Measurements from ENCODE around the gene CYP4B1.
"Not testable (repeated sequence)": the region's sequence is repeated elsewhere in the genome, so short reads cannot be mapped to it uniquely, and the experiment has no call there.

Gene CYP4B1

GRCh38 chr1:46798810-46799209, at the start of gene CYP4B1:
Gene CYP4B1 (plus strand): TSS chr1:46799046. CDS start chr1:46799082, 36 bp downstream.
- DNase-seq (ENCODE audit: low spot score): no peak

DNA sequence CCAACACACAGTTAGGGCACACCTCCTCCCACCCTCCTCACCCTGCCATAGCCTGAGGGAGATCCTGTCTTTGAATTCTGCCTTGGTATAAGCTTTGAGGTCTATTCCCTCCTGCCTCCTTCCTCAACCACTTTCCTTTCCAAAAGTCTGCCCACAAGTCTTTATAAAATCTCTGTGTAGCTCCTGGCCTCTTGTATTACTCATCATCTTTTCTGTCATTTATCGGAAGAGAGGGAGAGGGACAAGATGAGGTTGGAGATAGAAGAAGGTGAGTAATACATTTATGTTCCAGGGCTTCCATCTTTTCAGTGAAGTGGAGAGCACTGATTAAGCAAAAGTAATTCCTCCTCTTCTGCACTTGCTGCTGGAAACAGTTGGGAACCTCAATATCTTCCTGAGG, 49.4 kb upstream of the CYP4B1 start:
- DNase-seq (ENCODE audit: low spot score): no peak

DNA sequence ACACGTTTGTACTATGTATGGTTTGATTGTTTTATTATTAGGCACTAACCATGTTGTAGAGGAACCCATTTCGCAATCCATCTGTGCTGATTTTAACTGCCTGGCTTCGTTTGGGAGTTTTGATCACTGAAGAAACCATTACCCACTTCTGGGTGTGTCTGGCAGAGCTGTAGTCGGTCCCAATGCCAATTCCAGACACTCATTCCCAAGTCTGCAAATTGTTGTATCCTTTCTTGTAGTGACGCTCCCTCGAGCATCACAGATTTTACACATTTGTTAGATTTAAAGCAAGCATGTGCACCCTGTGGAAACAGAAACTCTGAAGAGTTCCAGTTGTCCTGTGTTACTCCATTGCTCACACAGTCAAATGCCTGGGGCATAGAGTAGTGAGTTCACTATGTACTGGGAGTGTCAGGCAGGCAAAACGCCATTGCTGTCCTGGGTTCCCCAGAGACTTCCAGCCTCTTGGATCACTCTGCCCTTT, 48.9 kb upstream of the CYP4B1 start:
- no peak for DNase-seq (ENCODE audit: low spot score)

DNA sequence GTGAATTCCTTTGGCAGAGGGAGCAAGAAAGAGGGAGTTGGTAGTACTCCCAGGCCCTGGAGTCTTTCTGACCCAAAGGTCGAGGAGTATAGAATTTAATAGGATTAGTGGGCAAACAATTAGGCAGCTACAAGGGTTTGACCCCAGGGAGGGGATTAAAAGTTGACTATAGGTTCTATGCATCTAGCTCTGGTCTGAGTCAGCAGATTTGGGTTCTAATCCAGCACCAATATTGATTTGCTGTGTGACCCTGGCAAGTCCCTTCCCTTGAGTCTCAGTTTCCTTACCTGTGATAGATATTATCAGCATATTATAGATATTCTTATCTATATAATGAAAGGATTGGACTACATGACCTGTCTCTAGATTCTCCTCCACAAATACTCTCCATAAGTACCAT, 44.9 kb upstream of the CYP4B1 start:
- no peak for DNase-seq (ENCODE audit: low spot score)

DNA sequence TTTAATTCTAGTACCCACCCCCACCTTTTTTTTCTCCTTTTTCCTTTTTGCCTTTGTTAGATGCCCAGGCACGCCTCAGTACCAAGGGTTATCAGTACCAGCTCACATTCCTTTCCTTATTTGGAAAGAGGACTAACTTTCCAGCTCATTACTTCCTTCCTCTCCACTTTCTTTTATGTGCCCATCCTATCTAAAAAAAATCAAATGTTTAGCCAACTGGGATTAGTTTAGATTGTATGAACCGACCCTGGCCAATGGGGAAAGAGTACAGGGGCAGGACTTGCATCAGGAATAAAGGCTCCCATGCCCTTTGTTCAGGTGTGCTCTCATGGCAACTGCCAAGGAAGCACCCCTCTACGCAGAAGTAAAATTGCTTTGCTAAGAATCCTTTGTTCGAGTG, 44.1 kb upstream of the CYP4B1 start:
- not testable (repeated sequence) for DNase-seq (ENCODE audit: low spot score)

GRCh38 chr1:46755121-46755520, 43.7 kb upstream of the CYP4B1 start:
- no peak for DNase-seq (ENCODE audit: low spot score)

GRCh38 chr1:46757247-46757955, 41.4 kb upstream of the CYP4B1 start:
- DNase-seq (ENCODE audit: low spot score): no peak

- no peak for DNase-seq (ENCODE audit: low spot score)
Observed at GRCh38 chr1:46757956-46758528, 40.8 kb upstream of the CYP4B1 start.

GRCh38 chr1:46760558-46761166, 38.2 kb upstream of the CYP4B1 start:
- DNase-seq (ENCODE audit: low spot score): no peak

DNA sequence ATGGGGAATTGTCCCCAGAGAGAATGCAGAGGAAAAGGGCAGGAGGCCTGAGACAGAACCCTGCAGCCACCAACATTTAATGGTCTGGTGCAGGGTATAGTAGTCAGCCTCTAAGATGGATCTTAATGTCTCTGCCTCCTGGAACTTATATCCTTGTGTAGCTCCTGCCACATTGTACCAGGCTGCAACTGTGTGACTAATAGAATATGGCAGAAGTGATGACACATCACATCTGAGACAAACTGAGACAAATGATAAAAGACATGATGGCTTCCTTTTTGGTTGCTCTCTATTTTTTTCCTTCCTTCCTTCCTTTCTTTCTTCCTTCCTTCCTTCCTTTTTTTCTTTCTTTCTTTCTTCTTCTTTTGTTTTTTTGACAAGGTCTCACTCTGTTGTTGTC, 37.1 kb upstream of the CYP4B1 start:
- no peak for DNase-seq (ENCODE audit: low spot score)

DNA sequence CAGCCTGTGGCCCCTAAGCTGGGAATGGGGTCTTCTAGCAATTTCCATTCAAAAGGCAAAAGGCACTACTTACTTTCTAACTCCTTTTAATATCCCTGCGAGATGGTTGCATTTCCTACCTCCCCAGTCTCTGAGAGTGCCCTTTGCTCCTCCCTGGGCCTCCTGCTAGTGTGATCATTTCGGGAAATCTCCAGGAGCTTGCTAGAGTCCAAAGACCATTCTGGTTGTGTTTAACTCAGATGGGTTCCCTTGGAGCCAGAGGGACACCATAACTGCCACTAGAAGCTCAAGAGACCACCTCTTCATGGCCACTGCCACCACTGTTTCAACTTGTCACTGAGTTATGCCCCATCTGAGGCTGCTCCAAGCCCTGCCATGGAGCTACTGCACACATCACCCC, 34.4 kb upstream of the CYP4B1 start:
- DNase-seq (ENCODE audit: low spot score): no peak

DNA sequence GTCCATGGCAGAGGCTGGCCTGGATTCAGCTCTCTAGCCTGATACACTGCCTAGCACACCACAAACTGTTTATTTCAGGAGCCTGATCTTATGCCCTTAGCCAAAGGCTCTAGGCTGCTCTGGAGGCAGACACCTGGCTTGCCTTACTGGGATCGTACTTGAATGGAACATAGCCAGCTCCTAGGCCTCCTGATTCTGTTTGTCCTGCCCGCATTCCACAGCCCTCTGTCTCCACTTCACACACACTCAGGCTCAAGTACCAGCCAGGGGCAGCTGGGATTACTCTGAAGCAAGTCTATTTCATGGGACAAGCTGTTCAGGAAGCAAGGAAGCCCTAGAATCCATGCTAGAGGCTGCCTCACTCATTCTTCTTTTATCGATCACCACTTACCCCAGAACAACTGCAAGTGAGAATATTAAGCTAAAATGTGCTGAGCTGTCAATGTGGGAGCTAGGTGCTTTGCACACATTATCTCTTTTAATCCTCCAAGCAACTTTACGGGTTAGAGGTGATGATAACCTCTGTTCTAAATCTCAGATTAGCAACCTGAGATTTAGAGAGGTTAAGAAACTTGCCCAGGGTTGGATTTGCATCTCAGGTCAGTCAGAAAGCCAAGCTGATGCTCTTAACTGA, 31.1 kb upstream of the CYP4B1 start:
- no peak for DNase-seq (ENCODE audit: low spot score)

GRCh38 chr1:46768445-46768844, 30.4 kb upstream of the CYP4B1 start:
- no peak for DNase-seq (ENCODE audit: low spot score)

DNA sequence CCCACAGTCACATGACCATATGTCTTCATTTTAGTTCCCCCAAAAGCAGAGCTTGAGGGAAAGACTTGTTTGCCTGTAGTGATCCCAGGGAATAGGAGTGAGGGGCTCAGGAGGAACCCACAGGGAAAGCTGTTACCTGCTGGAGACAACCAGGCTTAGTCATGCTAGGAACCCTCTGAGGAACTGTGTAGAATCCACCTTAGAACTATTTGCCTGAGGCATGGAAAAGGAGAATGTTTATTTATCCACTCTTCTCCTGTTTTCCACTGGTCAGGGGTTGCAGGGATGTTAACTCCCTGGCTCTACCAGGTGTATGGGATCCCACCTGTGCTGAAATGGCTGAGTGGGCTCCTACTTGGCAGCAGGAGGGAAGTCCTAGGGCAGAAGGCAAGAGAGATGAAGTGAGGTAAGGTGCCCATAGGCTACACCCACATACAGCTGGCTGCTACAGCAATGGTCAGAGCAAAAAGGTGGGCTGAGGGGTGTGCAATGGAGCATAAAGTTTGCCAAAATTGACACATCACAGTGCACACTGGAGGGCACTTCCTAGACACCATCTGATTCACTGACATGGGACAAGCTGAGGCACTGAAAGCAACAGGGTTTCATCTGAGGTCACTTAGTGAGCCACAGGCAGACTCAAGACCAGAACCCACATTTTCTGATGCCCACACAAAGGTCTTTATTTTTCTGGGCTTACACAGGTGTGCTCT, 29.7 kb upstream of the CYP4B1 start:
- DNase-seq (ENCODE audit: low spot score): no peak

GRCh38 chr1:46770541-46770940, 28.3 kb upstream of the CYP4B1 start:
- DNase-seq (ENCODE audit: low spot score): no peak

DNA sequence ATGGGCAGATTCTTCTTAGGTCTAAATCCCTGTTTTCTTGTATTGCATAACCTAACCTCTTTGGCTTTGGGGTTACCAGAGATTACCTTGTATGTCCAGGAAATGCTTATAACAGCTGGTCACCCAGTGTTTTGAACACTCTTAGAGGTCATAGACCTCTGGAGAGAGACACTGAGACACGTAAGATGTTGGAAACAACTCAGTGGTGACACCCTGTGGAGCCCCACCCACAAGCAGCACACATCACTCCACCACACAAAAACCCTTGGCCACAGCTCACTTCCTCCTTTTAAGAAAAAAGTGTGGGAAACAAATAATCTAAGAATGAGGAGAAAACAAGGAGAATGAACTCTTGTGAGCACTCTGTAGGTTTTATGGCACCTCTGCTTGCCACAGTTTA, 26.3 kb upstream of the CYP4B1 start:
- DNase-seq (ENCODE audit: low spot score): no peak

GRCh38 chr1:46774297-46774696, 24.5 kb upstream of the CYP4B1 start:
- DNase-seq (ENCODE audit: low spot score): no peak

- not testable (repeated sequence) for DNase-seq (ENCODE audit: low spot score)
Observed at GRCh38 chr1:46778456-46778855, 20.4 kb upstream of the CYP4B1 start.

DNA sequence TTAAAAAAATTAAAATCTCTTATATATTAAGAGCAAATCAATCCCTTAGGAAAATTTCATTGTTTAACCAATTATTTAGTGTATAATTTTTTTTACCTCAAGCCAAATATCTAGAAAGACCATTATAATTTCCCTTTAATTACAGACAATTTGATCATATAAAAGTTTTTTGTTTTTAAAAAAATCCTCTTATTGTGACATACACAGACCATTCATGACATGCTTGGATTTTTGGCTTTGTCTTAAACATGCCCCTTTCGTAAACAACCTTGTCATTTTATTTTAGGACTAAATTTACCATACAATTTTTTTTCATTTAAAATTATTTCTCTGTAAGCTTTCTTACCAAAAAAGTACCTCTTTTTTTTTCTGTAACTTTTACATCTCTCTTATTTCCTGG, 14.2 kb upstream of the CYP4B1 start:
- no peak for DNase-seq (ENCODE audit: low spot score)

- not testable (repeated sequence) for DNase-seq (ENCODE audit: low spot score)
Observed at GRCh38 chr1:46788634-46789033, 10.2 kb upstream of the CYP4B1 start.

DNA sequence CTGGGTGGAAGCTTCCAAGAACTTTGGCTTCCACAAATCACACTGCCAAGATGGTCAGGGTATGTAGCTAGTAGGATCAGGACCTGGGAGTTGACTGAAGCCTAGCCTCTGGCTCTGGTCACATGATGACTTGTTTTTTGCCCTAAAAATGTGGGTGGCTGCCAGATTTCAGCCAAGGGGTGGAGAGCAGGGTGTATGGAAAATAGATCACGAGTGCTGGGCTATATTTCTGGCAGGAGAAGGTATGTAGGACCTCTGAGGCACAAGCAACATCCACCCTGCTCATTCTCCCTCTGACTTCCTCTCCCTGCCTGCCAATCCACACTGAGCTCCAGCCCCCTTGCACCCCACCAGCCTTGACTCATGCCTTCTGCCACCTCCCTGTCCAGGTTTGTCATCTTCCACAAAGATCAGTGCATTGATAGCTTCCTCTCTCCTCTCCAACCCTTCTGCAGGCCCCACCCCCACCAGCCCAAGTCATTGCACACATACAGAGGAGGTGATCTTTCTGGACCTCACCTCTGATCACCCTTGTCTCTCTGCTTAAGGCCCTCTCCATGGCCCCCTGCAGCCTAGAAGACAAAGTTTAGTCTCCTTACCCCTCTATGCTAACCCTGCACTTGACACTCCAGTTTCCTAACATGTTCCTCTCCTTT, 8.3 kb upstream of the CYP4B1 start:
- DNase-seq (ENCODE audit: low spot score): no peak

DNA sequence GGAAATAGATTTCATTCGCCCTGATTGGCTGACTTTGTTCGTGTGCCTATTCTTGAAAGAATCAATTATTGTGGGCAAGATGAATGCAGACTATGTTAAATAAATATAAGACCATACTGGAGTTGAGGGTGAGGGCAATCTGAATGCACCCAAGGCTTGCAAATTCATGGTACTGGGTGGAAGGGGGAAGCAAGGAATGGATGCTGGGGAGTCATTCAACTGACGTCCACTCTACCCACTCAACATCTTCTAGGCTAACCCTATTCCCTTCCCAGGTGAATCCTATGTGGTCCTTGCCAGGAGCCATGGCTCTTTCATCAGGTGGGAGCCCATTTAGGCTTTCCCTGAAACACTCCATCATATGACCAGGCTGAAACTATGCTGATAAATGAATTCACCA, 5.7 kb upstream of the CYP4B1 start:
- DNase-seq (ENCODE audit: low spot score): no peak

All from COLO829 (cell line).